Activated B cell treated with CpG ODN at 0.5 μM for 24 hours (primary cell): ENCODE data around the gene GPRASP2. TPM values are rescaled to one million over a fixed set of nuclear protein-coding genes. Genes with fewer than 3 reads are reported as not detected.
"Not testable (repeated sequence)": the region's sequence is repeated elsewhere in the genome, so short reads cannot be mapped to it uniquely, and the experiment has no call there.

Source experiments
- ATAC-seq: fragments of 200-7000 bp; cut with Tn5 transposase; one replicate; pipeline ENCODE4 v1.10.0; 2021; ENCODE audit warnings: low read depth, mild to moderate bottlenecking, moderate library complexity
- CTCF ChIA-PET: fragments of 350-600 bp; sonication (Branson Sonifier 250); formaldehyde crosslinking; loops from one replicate; lab custom pipeline; 2021; ENCODE audit warnings: antibody characterized with exemption; lab: Charles Lee
- POLR2A ChIA-PET: fragments of 350-600 bp; sonication (Branson Sonifier 250); formaldehyde crosslinking; loops from one replicate; lab custom pipeline; 2021; ENCODE audit warnings: antibody characterized with exemption; lab: Charles Lee
- DNase-seq: peaks from one replicate; pipeline ENCODE4 v3.0.0; 2022
- H3K27ac Mint-ChIP-seq: one replicate; pipeline ENCODE4 v1.8.0; 2020; ENCODE audit warnings: mixed read lengths
- H3K27me3 Mint-ChIP-seq: one replicate; pipeline ENCODE4 v1.8.0; 2021; ENCODE audit warnings: mixed read lengths
- H3K36me3 Mint-ChIP-seq: one replicate; pipeline ENCODE4 v1.8.0; 2021; ENCODE audit warnings: low read depth, mixed read lengths
- H3K4me1 Mint-ChIP-seq: one replicate; pipeline ENCODE4 v1.8.0; 2021; ENCODE audit warnings: mixed read lengths
- H3K4me3 Mint-ChIP-seq: one replicate; pipeline ENCODE4 v1.8.0; 2020; ENCODE audit warnings: mild to moderate bottlenecking, mixed read lengths
- H3K9me3 Mint-ChIP-seq: one replicate; pipeline ENCODE4 v1.8.0; 2020; ENCODE audit warnings: mixed read lengths
- CTCF ChIP-seq: fragments of 200-600 bp; IDR thresholded peaks from one replicate; pipeline ENCODE4 v1.8.0; 2022; ENCODE audit warnings: antibody characterized with exemption, mild to moderate bottlenecking
- intact Hi-C: fragments of 100-400 bp; cut with micrococcal nuclease; formaldehyde crosslinking; loops from one replicate; pipeline ENCODE4 v1.15.1; 2024
- total RNA-seq: library from RNA; stranded (reverse); gene quantifications from 2 replicates; pipeline ENCODE4 v1.2.3, GENCODE V29; 2022

The GPRASP2 gene
- 0.16 and 0.34 TPM in 2 replicates for total RNA-seq

DNA sequence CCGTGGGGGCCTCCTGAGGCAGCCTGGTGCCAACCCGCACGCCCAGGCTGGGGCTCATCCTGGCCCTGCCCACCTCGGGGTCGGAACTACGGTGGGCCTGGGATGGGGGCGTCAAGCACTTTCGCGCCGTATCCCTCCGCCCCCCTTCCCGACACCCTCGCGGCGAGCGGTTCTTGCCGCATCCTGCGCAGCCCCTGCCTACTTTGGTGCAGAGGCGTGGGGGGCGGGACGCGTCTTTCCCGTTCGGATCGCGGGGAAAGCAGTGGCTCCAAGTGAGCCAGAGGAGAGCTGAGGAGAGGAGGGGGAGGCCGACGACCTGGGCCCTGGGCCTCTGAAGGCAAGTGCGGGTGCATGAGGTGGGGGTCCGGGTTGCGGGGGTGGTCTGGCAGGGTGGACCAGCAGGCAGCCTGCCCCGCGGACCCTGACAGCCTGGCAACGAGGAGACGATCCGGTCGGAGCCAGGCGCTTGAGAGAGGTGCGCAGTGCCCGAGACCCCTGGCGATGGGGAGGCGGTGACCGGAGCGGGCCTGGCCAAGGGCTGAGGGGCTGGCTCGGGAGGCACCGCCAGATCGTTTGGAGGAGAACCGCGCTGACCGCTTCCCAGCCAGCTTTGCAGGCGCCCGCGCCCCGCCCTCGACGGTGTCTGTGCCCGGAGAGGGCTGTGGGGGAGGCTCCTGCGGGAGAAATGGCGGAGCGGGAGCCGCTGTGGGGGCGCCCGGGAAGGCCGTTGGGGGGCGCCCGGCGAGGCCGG, at the start of gene GPRASP2:
Gene GPRASP2 (plus strand): TSS at position 233 of the 751 bp plus-strand sequence. CDS start 2,422 bp downstream, outside the sequence.
- Mint-ChIP-seq H3K36me3 (no peaks in the 10 kb centered on the region), H3K4me1 (peaks cover 13% of the 10 kb centered on the region), H3K27me3 (peaks cover 13% of the 10 kb centered on the region), H3K9me3 (no peaks in the 10 kb centered on the region), H3K4me3 (peak within 1 kb of the TSS; percentile 79), H3K27ac (no peak within 1 kb of the TSS)
- ATAC-seq (no peak), DNase-seq (no peak)
- CTCF ChIA-PET = no interaction called here
- POLR2A ChIA-PET = no interaction called here
- intact Hi-C loops = no loop called here
- TF ChIP-seq CTCF = no peak

- H3K27ac Mint-ChIP-seq, ATAC-seq, DNase-seq, CTCF ChIA-PET, H3K27me3 Mint-ChIP-seq, H3K4me3 Mint-ChIP-seq, POLR2A ChIA-PET, intact Hi-C loops: not testable (repeated sequence)
- Mint-ChIP-seq H3K36me3 (peaks cover 13% of the 10 kb centered on the region), H3K9me3 (peaks cover 11% of the 10 kb centered on the region), H3K4me1 (peaks cover 13% of the 10 kb centered on the region)
These were observed 48.4 kb upstream of the GPRASP2 start for GRCh38 chrX:102663820-102664219.

- H3K4me3 Mint-ChIP-seq, intact Hi-C loops, ATAC-seq, H3K4me1 Mint-ChIP-seq, POLR2A ChIA-PET, H3K27ac Mint-ChIP-seq, DNase-seq, H3K27me3 Mint-ChIP-seq, CTCF ChIA-PET: not testable (repeated sequence)
- Mint-ChIP-seq H3K9me3 (peaks cover 11% of the 10 kb centered on the region), H3K36me3 (peaks cover 17% of the 10 kb centered on the region)
These were observed 45.2 kb upstream of the GPRASP2 start for GRCh38 chrX:102667034-102667433.

- ATAC-seq = no peak
- ChIA-PET POLR2A (no interaction called here), CTCF (no interaction called here)
- H3K27ac Mint-ChIP-seq = no peak overlapping the region
- intact Hi-C loops = no loop called here
- H3K36me3 Mint-ChIP-seq = peaks cover 17% of the 10 kb centered on the region
- no peak for DNase-seq
- no peaks in the 10 kb centered on the region for H3K27me3 Mint-ChIP-seq
- H3K9me3 Mint-ChIP-seq = peaks cover 15% of the 10 kb centered on the region
- no peak for TF ChIP-seq CTCF
- H3K4me1 Mint-ChIP-seq = no peaks in the 10 kb centered on the region
- no peak overlapping the region for H3K4me3 Mint-ChIP-seq
These were observed 42.7 kb upstream of the GPRASP2 start for GRCh38 chrX:102669526-102669925.

DNA sequence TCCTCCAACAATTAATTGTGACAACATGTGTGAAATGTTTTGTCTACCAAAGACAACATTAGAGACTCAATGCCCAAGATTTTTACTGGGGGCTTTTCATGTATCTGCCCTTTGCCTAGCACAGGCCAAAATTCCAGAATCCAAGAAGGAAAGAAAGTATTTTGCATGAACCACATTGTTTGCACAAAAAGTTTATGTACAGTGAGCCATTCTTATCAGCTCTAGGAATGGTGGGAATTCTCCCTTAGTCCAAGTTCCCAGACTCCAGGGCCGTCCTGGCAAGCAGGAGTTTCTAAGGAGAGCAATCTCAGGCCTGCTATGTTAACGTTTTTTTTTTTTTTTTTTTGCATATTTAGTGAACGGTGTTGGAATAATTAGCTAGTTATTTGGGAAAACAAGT, 39.4 kb upstream of the GPRASP2 start:
- peaks cover 17% of the 10 kb centered on the region for H3K36me3 Mint-ChIP-seq
- ATAC-seq (no peak), DNase-seq (no peak)
- H3K9me3 Mint-ChIP-seq = peaks cover 7% of the 10 kb centered on the region
- no peaks in the 10 kb centered on the region for H3K27me3 Mint-ChIP-seq
- ChIA-PET CTCF (no interaction called here), POLR2A (interaction anchor here (0.5 kb wide), 1 partner anchor 96 kb away, joined by 5 read pairs; no protein-coding TSS in a partner anchor)
- H3K4me1 Mint-ChIP-seq = peaks cover 2% of the 10 kb centered on the region
- no peak for TF ChIP-seq CTCF
- intact Hi-C loops = no loop called here
- no peak overlapping the region for H3K4me3 Mint-ChIP-seq
- H3K27ac Mint-ChIP-seq = no peak overlapping the region

GRCh38 chrX:102677479-102677878, 34.8 kb upstream of the GPRASP2 start:
- intact Hi-C loops, POLR2A ChIA-PET, H3K4me1 Mint-ChIP-seq: not testable (repeated sequence)

More at GRCh38 chrX:102677479-102677878, 34.8 kb upstream of the GPRASP2 start:
- CTCF ChIA-PET, ATAC-seq, H3K4me3 Mint-ChIP-seq, H3K27me3 Mint-ChIP-seq, H3K27ac Mint-ChIP-seq, DNase-seq, H3K9me3 Mint-ChIP-seq: not testable (repeated sequence)
- H3K36me3 Mint-ChIP-seq = peaks cover 16% of the 10 kb centered on the region
